Endothelial cell of umbilical vein (primary cell): ENCODE measurements around the gene FCRL2.
"Not testable (repeated sequence)": the region's sequence is repeated elsewhere in the genome, so short reads cannot be mapped to it uniquely, and the experiment has no call there.

Experiments used
- EZH2 ChIP-seq: IDR thresholded peaks from 2 replicates; pipeline ENCODE4 v1.6.1; 2012; ENCODE audit warnings: borderline replicate concordance, low read depth, mild to moderate bottlenecking, moderate library complexity, low read length, inconsistent platforms; ENCODE audit not compliant: severe bottlenecking
- GATA2 ChIP-seq: IDR thresholded peaks from 2 replicates; pipeline ENCODE4 v1.7.0; 2011; ENCODE audit warnings: low read depth, mild to moderate bottlenecking, moderate library complexity, mixed read lengths, low read length; ENCODE audit not compliant: insufficient read length, insufficient read depth
- JUN ChIP-seq: IDR thresholded peaks from 2 replicates; pipeline ENCODE4 v1.6.1; 2011; ENCODE audit warnings: borderline replicate concordance, low read depth; ENCODE audit not compliant: insufficient read length, insufficient read depth
- POLR2A ChIP-seq: IDR thresholded peaks from 2 replicates; pipeline ENCODE4 v1.6.1; 2012; ENCODE audit warnings: low read depth, mild to moderate bottlenecking, control low read depth, low read length
- TF ChIP-seq, protein P1 (sequence below): IDR thresholded peaks from 2 replicates; pipeline ENCODE4 v1.6.1; 2011; ENCODE audit not compliant: insufficient read depth, insufficient read length
- TF ChIP-seq, protein P2 (sequence below), 2 donors: IDR thresholded peaks; 1 replicate in 1 of 2; 2 replicates in 1 of 2; pipeline ENCODE4 v1.5.1; 2011; ENCODE audit warnings: low read length in 2 of 2, mild to moderate bottlenecking in 2 of 2, moderate library complexity in 2 of 2, control low read depth in 1 of 2, inconsistent platforms in 1 of 2, low read depth in 1 of 2; ENCODE audit not compliant: insufficient read depth in 1 of 2; ENCODE audit errors: extremely low read depth in 1 of 2

DNA sequence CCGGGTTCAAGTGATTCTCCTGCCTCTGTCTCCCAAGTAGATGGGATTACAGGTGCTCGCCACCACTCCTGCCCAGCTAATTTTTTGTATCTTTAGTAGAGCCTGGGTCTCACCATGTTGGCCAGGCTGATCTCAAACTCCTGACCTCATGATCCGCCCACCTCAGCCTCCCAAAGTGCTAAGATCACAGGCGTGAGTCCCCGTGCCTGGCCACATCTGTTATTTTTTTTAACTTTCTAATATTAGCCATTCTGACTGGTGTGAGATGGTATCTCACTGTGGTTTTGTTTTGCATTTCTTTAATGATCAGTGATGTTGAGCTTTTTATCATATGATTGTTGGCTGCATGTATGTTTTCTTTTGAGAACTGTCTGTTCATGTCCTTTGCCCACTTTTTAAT, 40.9 kb downstream of the FCRL2 start:
- not testable (repeated sequence) for TF ChIP-seq GATA2, POLR2A, EZH2, JUN
- TF ChIP-seq, protein P1, sequence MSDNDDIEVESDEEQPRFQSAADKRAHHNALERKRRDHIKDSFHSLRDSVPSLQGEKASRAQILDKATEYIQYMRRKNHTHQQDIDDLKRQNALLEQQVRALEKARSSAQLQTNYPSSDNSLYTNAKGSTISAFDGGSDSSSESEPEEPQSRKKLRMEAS = not testable (repeated sequence)
- TF ChIP-seq, protein P2, sequence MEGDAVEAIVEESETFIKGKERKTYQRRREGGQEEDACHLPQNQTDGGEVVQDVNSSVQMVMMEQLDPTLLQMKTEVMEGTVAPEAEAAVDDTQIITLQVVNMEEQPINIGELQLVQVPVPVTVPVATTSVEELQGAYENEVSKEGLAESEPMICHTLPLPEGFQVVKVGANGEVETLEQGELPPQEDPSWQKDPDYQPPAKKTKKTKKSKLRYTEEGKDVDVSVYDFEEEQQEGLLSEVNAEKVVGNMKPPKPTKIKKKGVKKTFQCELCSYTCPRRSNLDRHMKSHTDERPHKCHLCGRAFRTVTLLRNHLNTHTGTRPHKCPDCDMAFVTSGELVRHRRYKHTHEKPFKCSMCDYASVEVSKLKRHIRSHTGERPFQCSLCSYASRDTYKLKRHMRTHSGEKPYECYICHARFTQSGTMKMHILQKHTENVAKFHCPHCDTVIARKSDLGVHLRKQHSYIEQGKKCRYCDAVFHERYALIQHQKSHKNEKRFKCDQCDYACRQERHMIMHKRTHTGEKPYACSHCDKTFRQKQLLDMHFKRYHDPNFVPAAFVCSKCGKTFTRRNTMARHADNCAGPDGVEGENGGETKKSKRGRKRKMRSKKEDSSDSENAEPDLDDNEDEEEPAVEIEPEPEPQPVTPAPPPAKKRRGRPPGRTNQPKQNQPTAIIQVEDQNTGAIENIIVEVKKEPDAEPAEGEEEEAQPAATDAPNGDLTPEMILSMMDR (IDR thresholded peaks at IDR 0.05; ENCODE audit: extremely low read depth in 1 of 2, insufficient read depth in 1 of 2, low read depth in 1 of 2, low read length in 2 of 2) = not testable (repeated sequence)
